ENCODE measurements around the gene SMPX. TPM values are rescaled to one million over a fixed set of nuclear protein-coding genes. Genes with fewer than 3 reads are reported as not detected.

The SMPX gene
- polyA plus RNA-seq, 2 of the 4 experiments (the other 2 are of a cell fraction): 0.13 to 0.23 TPM

DNA sequence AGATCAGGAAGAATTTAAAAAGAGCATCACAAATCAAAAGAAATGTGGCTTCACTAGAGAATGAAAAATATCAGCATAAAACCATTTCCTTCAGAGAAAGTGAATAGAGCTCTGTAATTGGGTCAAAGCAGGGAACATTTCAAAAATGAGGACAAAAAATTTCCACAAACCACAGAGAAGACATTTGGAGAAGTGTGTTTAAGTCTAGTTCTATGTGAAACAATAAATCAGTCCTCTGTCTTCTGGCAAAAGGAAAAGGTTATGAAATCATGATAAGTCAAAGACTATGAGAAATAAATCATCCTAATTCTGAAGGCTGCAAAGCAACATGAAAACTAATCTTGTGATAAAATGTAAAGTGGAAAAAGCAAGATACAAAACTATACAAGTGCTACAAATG is 27.9 kb downstream of the SMPX start:
- no peaks in the 10 kb centered on the region for H3K9me3 ChIP-seq
- ChIA-PET POLR2A (no interaction called here), CTCF (no interaction called here)
- H3K4me3 ChIP-seq: no peak overlapping the region
- TF ChIP-seq, protein P1, sequence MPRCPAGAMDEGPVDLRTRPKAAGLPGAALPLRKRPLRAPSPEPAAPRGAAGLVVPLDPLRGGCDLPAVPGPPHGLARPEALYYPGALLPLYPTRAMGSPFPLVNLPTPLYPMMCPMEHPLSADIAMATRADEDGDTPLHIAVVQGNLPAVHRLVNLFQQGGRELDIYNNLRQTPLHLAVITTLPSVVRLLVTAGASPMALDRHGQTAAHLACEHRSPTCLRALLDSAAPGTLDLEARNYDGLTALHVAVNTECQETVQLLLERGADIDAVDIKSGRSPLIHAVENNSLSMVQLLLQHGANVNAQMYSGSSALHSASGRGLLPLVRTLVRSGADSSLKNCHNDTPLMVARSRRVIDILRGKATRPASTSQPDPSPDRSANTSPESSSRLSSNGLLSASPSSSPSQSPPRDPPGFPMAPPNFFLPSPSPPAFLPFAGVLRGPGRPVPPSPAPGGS (IDR thresholded peaks at IDR 0.05): no peak
- TF ChIP-seq RCOR1 (IDR thresholded peaks at IDR 0.05; ENCODE audit: low read depth, low read length): no peak
- TF ChIP-seq, protein P2, sequence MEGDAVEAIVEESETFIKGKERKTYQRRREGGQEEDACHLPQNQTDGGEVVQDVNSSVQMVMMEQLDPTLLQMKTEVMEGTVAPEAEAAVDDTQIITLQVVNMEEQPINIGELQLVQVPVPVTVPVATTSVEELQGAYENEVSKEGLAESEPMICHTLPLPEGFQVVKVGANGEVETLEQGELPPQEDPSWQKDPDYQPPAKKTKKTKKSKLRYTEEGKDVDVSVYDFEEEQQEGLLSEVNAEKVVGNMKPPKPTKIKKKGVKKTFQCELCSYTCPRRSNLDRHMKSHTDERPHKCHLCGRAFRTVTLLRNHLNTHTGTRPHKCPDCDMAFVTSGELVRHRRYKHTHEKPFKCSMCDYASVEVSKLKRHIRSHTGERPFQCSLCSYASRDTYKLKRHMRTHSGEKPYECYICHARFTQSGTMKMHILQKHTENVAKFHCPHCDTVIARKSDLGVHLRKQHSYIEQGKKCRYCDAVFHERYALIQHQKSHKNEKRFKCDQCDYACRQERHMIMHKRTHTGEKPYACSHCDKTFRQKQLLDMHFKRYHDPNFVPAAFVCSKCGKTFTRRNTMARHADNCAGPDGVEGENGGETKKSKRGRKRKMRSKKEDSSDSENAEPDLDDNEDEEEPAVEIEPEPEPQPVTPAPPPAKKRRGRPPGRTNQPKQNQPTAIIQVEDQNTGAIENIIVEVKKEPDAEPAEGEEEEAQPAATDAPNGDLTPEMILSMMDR (IDR thresholded peaks at IDR 0.05): no peak
- TF ChIP-seq, protein P3, sequence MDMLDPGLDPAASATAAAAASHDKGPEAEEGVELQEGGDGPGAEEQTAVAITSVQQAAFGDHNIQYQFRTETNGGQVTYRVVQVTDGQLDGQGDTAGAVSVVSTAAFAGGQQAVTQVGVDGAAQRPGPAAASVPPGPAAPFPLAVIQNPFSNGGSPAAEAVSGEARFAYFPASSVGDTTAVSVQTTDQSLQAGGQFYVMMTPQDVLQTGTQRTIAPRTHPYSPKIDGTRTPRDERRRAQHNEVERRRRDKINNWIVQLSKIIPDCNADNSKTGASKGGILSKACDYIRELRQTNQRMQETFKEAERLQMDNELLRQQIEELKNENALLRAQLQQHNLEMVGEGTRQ (IDR thresholded peaks at IDR 0.05): no peak
- TF ChIP-seq, protein P4, sequence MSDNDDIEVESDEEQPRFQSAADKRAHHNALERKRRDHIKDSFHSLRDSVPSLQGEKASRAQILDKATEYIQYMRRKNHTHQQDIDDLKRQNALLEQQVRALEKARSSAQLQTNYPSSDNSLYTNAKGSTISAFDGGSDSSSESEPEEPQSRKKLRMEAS (IDR thresholded peaks at IDR 0.05): no peak
- TF ChIP-seq KDM1A (IDR thresholded peaks at IDR 0.05; ENCODE audit: low read depth): no peak
- no peak for TF ChIP-seq POLR2AphosphoS2 (conservative IDR thresholded peaks at IDR 0.05; ENCODE audit: low read length)
- TF ChIP-seq SMC3 (IDR thresholded peaks at IDR 0.05): no peak
- no peak for TF ChIP-seq JUN (IDR thresholded peaks at IDR 0.05)
- ATAC-seq (no peak), FAIRE-seq (peak; percentile 88), DNase-seq (ENCODE audit: low read depth in 1 of 2, low spot score in 1 of 2) (no peak)
- no peaks in the 10 kb centered on the region for H3K4me1 ChIP-seq
- H3K4me2 ChIP-seq: no peak overlapping the region
- no peak overlapping the region for H3K27ac ChIP-seq

DNA sequence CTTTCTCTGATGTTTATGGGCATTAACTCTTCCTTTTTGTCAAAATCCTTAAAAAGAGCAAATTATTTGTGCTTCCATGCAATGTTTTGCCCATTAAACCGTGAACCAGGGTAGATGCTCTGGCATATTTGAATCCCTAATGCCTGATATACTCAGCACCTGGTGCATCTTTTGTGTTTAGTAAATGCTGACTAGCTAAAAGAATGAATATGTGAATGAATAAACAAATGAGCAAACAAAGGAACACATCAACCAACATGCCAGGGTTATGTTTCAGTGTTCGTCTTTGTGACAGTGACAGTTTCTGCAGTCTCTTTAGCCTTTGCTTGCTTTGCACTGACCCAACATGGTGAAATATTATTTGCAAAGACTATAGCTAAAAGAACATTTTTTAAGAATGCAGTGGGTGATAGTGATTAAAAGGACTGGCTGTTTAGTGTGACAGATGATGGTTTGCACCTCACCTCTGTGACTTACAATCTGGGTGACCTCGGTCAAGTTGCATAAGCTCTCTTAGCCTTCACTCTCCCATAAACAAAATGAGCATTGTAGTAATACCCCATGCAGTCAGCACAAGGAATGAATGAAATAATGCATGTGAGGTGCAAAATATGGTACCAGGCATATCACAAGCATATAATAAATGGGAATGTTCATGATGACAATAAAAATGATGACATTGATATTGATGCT is 29.5 kb downstream of the SMPX start:
- POLR2A ChIA-PET: no interaction called here
- ATAC-seq (no peak), DNase-seq (ENCODE audit: low read depth in 1 of 2, low spot score in 1 of 2) (no peak), FAIRE-seq (peak; percentile 95)
- TF ChIP-seq MAFK (IDR thresholded peaks at IDR 0.05; ENCODE audit: partially characterized antibody): peak; percentile 32
- no peak for TF ChIP-seq EP300 (IDR thresholded peaks at IDR 0.05)
- CTCF ChIA-PET: interaction anchor here (1.2 kb wide), 1 partner anchor 1198 kb away, joined by 5 read pairs; no protein-coding TSS in a partner anchor
- Histone ChIP-seq H3K27ac (no peak overlapping the region), H3K4me3 (no peak overlapping the region), H3K9me3 (no peaks in the 10 kb centered on the region), H3K4me1 (no peaks in the 10 kb centered on the region), H3K4me2 (no peak overlapping the region)
- WGBS (ENCODE audit: missing lambda C conversion rate): 35% methylated on average over 3 of the region's 3 CpGs

DNA sequence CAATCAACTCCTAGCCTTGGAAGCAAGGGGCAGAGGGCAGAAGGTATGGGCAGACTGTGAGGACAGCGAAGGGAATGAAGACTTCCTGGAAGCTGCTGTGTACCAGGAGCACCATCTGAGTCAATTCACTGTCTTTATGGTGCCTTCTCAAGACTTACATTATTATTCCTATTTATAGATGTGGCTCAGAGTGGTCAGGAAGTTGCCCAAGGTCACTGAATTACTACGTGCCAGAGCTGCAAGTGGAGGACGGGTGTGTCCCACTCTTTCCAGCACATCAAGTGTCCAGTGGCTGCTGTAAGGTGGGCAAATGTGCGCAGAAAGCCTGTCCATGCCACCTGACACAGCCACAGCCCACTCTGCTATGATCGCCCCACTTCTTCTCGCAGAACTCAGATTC is 32.0 kb downstream of the SMPX start:
- WGBS (ENCODE audit: missing lambda C conversion rate): 38% methylated on average over 6 of the region's 6 CpGs
- H3K27ac ChIP-seq: no peak overlapping the region
- no peak for DNase-seq (ENCODE audit: low read depth in 1 of 2, low spot score in 1 of 2)
- no peak for FAIRE-seq
- no peak for ATAC-seq
- TF ChIP-seq SREBF2 (IDR thresholded peaks at IDR 0.05): no peak
- no peak for TF ChIP-seq ZC3H11A (IDR thresholded peaks at IDR 0.05)
- TF ChIP-seq RAD21 (conservative IDR thresholded peaks at IDR 0.05 in 1 of 2, IDR thresholded peaks at IDR 0.05 in 1 of 2): no peak
- no peak for TF ChIP-seq EHF (CRISPR knock-in tag; IDR thresholded peaks at IDR 0.05)
- TF ChIP-seq, protein P5, sequence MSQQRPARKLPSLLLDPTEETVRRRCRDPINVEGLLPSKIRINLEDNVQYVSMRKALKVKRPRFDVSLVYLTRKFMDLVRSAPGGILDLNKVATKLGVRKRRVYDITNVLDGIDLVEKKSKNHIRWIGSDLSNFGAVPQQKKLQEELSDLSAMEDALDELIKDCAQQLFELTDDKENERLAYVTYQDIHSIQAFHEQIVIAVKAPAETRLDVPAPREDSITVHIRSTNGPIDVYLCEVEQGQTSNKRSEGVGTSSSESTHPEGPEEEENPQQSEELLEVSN (IDR thresholded peaks at IDR 0.05; ENCODE audit: borderline replicate concordance, low read depth): no peak
- TF ChIP-seq, protein P4 (IDR thresholded peaks at IDR 0.05): no peak
- no peak for TF ChIP-seq POLR2AphosphoS2 (conservative IDR thresholded peaks at IDR 0.05; ENCODE audit: low read length)
- TF ChIP-seq, protein P6, sequence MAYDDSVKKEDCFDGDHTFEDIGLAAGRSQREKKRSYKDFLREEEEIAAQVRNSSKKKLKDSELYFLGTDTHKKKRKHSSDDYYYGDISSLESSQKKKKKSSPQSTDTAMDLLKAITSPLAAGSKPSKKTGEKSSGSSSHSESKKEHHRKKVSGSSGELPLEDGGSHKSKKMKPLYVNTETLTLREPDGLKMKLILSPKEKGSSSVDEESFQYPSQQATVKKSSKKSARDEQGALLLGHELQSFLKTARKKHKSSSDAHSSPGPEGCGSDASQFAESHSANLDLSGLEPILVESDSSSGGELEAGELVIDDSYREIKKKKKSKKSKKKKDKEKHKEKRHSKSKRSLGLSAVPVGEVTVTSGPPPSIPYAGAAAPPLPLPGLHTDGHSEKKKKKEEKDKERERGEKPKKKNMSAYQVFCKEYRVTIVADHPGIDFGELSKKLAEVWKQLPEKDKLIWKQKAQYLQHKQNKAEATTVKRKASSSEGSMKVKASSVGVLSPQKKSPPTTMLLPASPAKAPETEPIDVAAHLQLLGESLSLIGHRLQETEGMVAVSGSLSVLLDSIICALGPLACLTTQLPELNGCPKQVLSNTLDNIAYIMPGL (CRISPR knock-in tag; IDR thresholded peaks at IDR 0.05; ENCODE audit: borderline replicate concordance): no peak
- no peaks in the 10 kb centered on the region for H3K9me3 ChIP-seq
- POLR2A ChIA-PET: interaction anchor here (1.1 kb wide), 1 partner anchor 1195 kb away, joined by 4 read pairs; no protein-coding TSS in a partner anchor
- no peak overlapping the region for H3K4me2 ChIP-seq
- CTCF ChIA-PET: interaction anchor here (0.7 to 5.3 kb wide), 10 partner anchors 11 to 1196 kb away, joined by 3 to 71 read pairs (median 4); no protein-coding TSS in a partner anchor
- H3K4me1 ChIP-seq: no peaks in the 10 kb centered on the region
- H3K4me3 ChIP-seq: no peak overlapping the region

Data from A549 (cell line).